Peyer's patch (tissue), 4 donors: ENCODE measurements around the gene MAPK6.

Experiments used
- CTCF ChIP-seq, 6 experiments: fragments of 450-650 bp in 4 of 6; fragments of 200-600 bp in 2 of 6; sonication (generic) in 1 of 6; IDR thresholded peaks; one replicate each; pipeline ENCODE4 v1.5.1; 2017 to 2019; ENCODE audit warnings: antibody characterized with exemption in 6 of 6, mild to moderate bottlenecking in 3 of 6, moderate library complexity in 1 of 6
- POLR2A ChIP-seq, 2 donors: fragments of 450-650 bp; IDR thresholded peaks; one replicate each; pipeline ENCODE4 v1.5.1; 2017; ENCODE audit warnings: antibody characterized with exemption in 2 of 2, mild to moderate bottlenecking in 2 of 2, moderate library complexity in 2 of 2

DNA sequence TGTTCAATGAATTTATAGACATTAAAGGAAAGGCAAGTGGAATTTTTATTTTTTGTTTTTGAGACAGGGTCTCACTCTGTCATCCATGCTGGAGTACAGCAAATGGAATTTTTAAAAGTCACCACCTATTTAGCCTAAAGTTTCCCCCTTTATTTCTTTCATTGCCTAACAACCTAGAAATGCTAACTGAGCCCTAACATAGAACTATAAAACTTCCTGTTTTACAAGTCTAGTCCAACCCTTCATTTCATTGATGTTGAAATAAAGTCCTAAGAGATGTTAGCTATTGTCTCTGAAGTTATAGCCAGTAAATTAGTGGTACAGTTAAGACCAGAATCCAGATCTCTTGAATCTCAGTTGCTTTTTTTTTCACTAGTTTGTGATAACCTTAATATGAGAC is 39.0 kb downstream of the MAPK6 start:
- TF ChIP-seq CTCF (IDR thresholded peaks at IDR 0.05) (no peak), POLR2A (IDR thresholded peaks at IDR 0.05) (no peak)
